Measurements from ENCODE around the gene AIRE.

The AIRE gene

DNA sequence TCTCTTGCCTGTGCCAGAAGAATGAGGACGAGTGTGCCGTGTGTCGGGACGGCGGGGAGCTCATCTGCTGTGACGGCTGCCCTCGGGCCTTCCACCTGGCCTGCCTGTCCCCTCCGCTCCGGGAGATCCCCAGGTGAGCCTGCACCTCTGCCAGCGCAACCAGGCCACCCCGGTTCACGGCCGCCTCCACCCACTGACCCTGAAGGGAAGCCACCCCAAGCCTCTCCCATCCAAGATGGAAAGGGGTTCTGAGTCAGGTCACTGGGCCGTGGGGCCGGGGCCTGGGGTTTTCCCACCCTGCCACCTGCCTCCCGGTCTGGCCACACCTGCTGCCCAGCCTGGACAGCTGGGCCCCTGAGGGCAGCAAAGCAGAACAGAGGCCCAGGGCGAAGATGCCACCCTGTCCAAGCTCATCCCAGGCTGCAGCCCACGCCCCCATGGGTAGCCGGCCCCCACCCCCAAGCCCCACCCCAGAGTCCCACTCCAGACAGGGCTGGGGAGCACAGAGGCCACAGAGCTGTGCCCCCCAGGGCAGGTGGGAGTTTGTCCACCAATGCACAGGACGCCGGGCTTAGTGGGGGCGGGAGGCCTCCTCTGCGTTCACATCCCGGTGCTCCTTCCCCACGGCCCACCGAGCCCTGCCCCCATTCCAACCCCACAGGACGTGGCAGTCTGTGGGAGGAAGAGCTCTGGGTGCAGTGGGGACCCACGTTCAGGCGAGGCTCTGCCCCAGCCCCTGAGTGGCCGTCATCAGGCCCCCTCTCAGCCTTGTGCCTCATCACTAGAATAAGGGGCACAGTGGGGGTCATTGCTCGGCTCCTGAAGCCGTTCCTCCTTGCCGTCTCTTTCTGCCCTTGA is 5.6 kb downstream of the AIRE start:
- DNase-seq (ENCODE audit: insufficient read length, low spot score) (no peak), FAIRE-seq (no peak)
- TF ChIP-seq SPI1 (IDR thresholded peaks at IDR 0.05; ENCODE audit: low read depth, low read length) (no peak), TAF1 (IDR thresholded peaks at IDR 0.05; ENCODE audit: low read depth, low read length) (no peak), POU2F2 (IDR thresholded peaks at IDR 0.05; ENCODE audit: low read depth, low read length) (no peak), PAX5 (IDR thresholded peaks at IDR 0.05; ENCODE audit: insufficient read depth, low read length, severe bottlenecking) (no peak), POLR2AphosphoS5 (IDR thresholded peaks at IDR 0.05; ENCODE audit: low read depth, low read length) (no peak), POLR2A (IDR thresholded peaks at IDR 0.05; ENCODE audit: low read depth, low read length) (no peak)

DNA sequence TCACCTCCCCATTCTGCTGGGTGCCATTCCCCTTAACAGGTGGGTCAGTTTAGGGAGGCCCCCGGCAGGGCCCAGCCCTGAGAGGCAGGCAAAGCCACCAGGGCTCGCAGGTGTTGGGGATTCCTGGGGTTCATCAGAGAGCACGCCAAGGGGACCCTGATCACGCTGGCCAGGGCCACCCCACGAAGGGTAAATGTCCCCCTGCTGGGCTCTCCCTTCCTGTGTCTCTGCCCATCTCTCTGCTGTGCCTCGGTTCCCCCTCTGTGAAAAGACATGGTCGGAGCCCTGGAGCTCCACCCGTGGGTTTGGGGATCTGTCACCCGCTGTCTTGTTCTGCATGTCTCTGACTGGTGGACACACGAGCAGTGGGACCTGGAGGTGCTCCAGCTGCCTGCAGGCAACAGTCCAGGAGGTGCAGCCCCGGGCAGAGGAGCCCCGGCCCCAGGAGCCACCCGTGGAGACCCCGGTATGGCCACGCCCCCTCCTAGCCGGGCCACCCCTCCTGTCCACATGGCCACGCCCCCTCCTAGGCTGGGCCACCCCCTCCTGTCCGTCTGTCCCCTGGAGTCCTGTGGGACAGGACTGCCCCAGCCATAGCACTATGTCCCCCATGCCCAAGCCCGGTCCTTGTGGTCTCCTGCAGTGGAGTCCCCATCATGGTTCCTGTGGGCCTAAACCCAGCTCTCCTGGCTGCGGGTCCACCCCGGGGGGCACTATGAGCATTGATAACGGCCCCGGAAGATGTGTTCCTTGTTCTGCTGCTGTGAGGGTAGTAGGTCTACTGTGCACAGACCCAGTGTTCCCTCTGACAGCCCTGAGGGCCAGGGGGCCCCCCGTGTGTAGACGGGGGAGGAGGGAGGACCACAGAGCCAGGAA is 6.5 kb downstream of the AIRE start:
- FAIRE-seq (no peak), DNase-seq (ENCODE audit: insufficient read length, low spot score) (no peak)
- TF ChIP-seq PAX5 (IDR thresholded peaks at IDR 0.05; ENCODE audit: insufficient read depth, low read length, severe bottlenecking) (no peak), POU2F2 (IDR thresholded peaks at IDR 0.05; ENCODE audit: low read depth, low read length) (no peak), POLR2AphosphoS5 (IDR thresholded peaks at IDR 0.05; ENCODE audit: low read depth, low read length) (no peak), SPI1 (IDR thresholded peaks at IDR 0.05; ENCODE audit: low read depth, low read length) (no peak), POLR2A (IDR thresholded peaks at IDR 0.05; ENCODE audit: low read depth, low read length) (no peak), TAF1 (IDR thresholded peaks at IDR 0.05; ENCODE audit: low read depth, low read length) (no peak)

DNA sequence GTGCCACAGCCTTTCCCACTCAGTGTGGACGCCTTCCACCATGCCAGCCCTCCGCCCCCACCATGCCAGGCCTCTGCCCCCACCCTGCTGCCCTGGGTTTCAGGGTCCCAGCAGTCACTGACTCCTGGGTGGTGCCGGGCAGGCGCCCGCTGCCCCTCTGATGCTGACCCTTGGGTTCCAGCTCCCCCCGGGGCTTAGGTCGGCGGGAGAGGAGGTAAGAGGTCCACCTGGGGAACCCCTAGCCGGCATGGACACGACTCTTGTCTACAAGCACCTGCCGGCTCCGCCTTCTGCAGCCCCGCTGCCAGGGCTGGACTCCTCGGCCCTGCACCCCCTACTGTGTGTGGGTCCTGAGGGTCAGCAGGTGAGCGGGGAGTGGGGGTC is 7.1 kb downstream of the AIRE start:
- TF ChIP-seq PAX5 (IDR thresholded peaks at IDR 0.05; ENCODE audit: insufficient read depth, low read length, severe bottlenecking): no peak
- TF ChIP-seq POLR2A (IDR thresholded peaks at IDR 0.05; ENCODE audit: low read depth, low read length): no peak
- no peak for TF ChIP-seq TAF1 (IDR thresholded peaks at IDR 0.05; ENCODE audit: low read depth, low read length)
- no peak for TF ChIP-seq POU2F2 (IDR thresholded peaks at IDR 0.05; ENCODE audit: low read depth, low read length)
- no peak for TF ChIP-seq POLR2AphosphoS5 (IDR thresholded peaks at IDR 0.05; ENCODE audit: low read depth, low read length)
- no peak for TF ChIP-seq SPI1 (IDR thresholded peaks at IDR 0.05; ENCODE audit: low read depth, low read length)
- FAIRE-seq (no peak), DNase-seq (ENCODE audit: insufficient read length, low spot score) (no peak)

DNA sequence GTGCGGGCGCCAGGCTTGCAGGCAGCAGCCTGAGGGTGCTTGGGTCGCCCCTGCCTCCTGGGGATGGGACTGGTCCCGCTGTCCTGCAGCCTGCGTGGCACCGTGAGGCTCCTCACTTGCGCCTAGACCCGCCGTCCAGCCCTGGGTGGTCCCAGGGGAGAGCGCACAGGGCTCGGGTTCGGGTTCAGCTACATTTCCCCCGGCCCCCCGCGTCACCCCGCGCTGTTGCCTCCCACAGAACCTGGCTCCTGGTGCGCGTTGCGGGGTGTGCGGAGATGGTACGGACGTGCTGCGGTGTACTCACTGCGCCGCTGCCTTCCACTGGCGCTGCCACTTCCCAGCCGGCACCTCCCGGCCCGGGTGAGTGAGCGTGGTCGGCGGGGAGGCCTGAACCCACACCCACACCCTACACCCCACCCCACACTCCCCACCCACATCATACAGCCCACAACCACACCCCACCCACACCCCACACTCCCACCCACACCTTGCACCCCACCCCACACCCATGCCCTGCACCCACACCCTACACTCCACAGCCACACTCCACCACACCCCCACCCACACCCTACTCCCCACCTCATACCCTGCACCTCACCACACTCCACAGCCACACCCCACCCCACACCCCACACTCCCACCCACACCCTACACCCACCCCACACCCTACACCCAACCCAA is 8.0 kb downstream of the AIRE start:
- no peak for DNase-seq (ENCODE audit: insufficient read length, low spot score)
- TF ChIP-seq POU2F2 (IDR thresholded peaks at IDR 0.05; ENCODE audit: low read depth, low read length): no peak
- no peak for TF ChIP-seq SPI1 (IDR thresholded peaks at IDR 0.05; ENCODE audit: low read depth, low read length)
- no peak for TF ChIP-seq TAF1 (IDR thresholded peaks at IDR 0.05; ENCODE audit: low read depth, low read length)
- TF ChIP-seq PAX5 (IDR thresholded peaks at IDR 0.05; ENCODE audit: insufficient read depth, low read length, severe bottlenecking): no peak
- TF ChIP-seq POLR2AphosphoS5 (IDR thresholded peaks at IDR 0.05; ENCODE audit: low read depth, low read length): no peak
- TF ChIP-seq POLR2A (IDR thresholded peaks at IDR 0.05; ENCODE audit: low read depth, low read length): no peak
- no peak for FAIRE-seq

DNA sequence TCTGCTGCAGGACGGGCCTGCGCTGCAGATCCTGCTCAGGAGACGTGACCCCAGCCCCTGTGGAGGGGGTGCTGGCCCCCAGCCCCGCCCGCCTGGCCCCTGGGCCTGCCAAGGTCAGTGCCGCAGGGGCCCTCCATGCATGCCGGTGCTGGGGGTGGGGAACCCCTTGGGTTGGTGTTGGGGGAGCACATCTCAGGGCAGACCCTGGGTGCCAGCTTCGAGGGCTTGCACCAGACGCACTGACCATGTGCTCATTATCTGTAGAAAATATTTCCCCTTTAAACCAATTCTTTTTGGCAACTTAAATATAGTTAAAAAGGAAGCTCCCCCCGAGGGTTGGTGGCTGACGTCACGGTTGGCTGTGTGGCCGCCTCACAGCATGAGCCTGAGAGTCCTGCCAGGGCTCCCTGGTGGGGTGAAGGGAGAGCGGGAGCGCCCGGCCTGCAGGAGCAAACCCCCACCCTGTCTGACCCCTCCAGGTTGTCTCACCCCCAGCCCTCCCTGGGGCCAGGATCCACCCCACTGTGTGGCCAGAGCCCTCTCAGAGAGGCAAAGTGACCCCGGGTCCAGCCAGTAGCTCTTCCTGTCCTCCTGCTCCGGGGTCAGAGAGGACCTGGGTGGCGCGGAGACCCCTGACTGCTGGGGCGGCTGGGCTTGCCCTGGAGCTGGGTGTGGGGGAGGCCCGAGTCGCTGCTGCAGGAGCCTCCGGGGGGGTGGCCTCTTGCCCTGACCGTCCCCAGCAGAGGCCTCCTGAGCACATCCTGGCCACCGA is 8.9 kb downstream of the AIRE start:
- no peak for TF ChIP-seq PAX5 (IDR thresholded peaks at IDR 0.05; ENCODE audit: insufficient read depth, low read length, severe bottlenecking)
- TF ChIP-seq POLR2A (IDR thresholded peaks at IDR 0.05; ENCODE audit: low read depth, low read length): no peak
- TF ChIP-seq POLR2AphosphoS5 (IDR thresholded peaks at IDR 0.05; ENCODE audit: low read depth, low read length): no peak
- no peak for TF ChIP-seq POU2F2 (IDR thresholded peaks at IDR 0.05; ENCODE audit: low read depth, low read length)
- TF ChIP-seq TAF1 (IDR thresholded peaks at IDR 0.05; ENCODE audit: low read depth, low read length): no peak
- TF ChIP-seq SPI1 (IDR thresholded peaks at IDR 0.05; ENCODE audit: low read depth, low read length): no peak
- no peak for DNase-seq (ENCODE audit: insufficient read length, low spot score)
- FAIRE-seq: no peak

DNA sequence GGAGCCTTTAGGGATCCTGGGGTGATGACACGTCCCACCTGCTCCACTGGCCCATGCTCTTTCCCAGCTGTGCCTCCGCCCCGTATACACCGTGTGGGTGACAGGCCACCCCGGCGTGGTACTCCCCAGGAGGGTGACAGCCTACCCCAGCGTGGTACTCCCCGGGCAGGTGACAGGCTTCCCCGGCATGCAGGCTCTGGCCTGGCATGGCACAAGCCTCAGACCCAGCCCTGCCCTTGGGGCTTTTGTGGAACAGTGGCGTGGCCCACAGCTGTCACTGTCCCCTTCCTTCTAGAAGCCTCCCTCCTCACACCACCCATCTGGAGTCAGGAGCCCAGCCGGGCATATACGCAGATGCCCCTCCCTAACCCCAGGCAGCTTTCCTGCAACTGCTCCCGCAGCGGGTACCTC is 9.5 kb downstream of the AIRE start:
- DNase-seq (ENCODE audit: insufficient read length, low spot score): no peak
- TF ChIP-seq PAX5 (IDR thresholded peaks at IDR 0.05; ENCODE audit: insufficient read depth, low read length, severe bottlenecking): no peak
- TF ChIP-seq SPI1 (IDR thresholded peaks at IDR 0.05; ENCODE audit: low read depth, low read length): no peak
- no peak for TF ChIP-seq POU2F2 (IDR thresholded peaks at IDR 0.05; ENCODE audit: low read depth, low read length)
- TF ChIP-seq TAF1 (IDR thresholded peaks at IDR 0.05; ENCODE audit: low read depth, low read length): no peak
- no peak for TF ChIP-seq POLR2A (IDR thresholded peaks at IDR 0.05; ENCODE audit: low read depth, low read length)
- TF ChIP-seq POLR2AphosphoS5 (IDR thresholded peaks at IDR 0.05; ENCODE audit: low read depth, low read length): no peak
- no peak for FAIRE-seq

DNA sequence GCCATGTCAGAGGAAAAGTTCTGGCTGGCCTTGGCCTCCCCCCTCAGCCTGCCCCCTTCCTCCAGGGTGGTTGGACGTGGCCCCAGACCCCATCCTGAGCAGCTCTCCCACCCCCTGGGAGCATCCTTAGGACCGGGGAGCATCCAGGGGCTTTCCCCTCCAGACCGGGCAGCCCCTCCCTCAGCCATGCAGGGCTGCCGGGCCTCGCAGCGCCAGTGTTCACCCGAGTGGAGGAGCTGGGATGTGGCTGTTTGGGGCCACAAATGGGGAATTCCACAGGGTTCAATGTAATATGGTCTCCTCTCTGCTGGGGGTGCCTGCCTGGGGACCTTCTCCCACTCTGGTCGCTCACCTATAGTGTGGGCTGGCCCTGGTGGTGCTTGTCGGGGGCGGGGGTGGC is 10.0 kb downstream of the AIRE start:
- no peak for DNase-seq (ENCODE audit: insufficient read length, low spot score)
- TF ChIP-seq TAF1 (IDR thresholded peaks at IDR 0.05; ENCODE audit: low read depth, low read length): no peak
- no peak for TF ChIP-seq POU2F2 (IDR thresholded peaks at IDR 0.05; ENCODE audit: low read depth, low read length)
- peak; percentile 56 for FAIRE-seq

DNA sequence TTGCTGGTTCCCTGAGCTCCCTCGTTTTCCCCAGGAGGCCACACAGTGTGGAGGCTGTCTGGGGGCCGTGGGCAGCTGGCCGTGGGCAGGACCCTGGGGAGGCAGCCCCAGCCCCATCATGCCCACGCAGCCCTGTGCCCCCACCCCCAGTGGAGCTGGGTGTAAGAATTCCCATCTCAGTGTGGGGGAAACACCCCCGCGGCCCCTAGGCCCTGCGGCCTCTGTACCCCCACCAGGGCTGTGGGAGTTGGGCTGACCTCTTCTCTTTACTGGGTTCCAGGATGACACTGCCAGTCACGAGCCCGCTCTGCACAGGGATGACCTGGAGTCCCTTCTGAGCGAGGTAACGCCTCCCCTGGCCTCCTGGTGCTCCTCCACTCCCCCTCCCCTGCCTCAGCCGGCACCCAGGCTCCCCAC is 10.4 kb downstream of the AIRE start:
- no peak for DNase-seq (ENCODE audit: insufficient read length, low spot score)
- no peak for TF ChIP-seq POLR2AphosphoS5 (IDR thresholded peaks at IDR 0.05; ENCODE audit: low read depth, low read length)
- TF ChIP-seq PAX5 (IDR thresholded peaks at IDR 0.05; ENCODE audit: insufficient read depth, low read length, severe bottlenecking): no peak
- TF ChIP-seq TAF1 (IDR thresholded peaks at IDR 0.05; ENCODE audit: low read depth, low read length): no peak
- TF ChIP-seq POU2F2 (IDR thresholded peaks at IDR 0.05; ENCODE audit: low read depth, low read length): no peak
- no peak for TF ChIP-seq POLR2A (IDR thresholded peaks at IDR 0.05; ENCODE audit: low read depth, low read length)
- no peak for TF ChIP-seq SPI1 (IDR thresholded peaks at IDR 0.05; ENCODE audit: low read depth, low read length)
- FAIRE-seq: no peak

All from GM12891 (cell line).